GM21447 (cell line): ENCODE measurements around the gene TRIM44.
A peak's percentile ranks its signal among the peaks of the same experiment; 100 is the strongest.
"Not testable (repeated sequence)": the region's sequence is repeated elsewhere in the genome, so short reads cannot be mapped to it uniquely, and the experiment has no call there.

Experiments
- ATAC-seq: cut with Tn5 transposase; IDR thresholded peaks from one replicate; pipeline ENCODE4 v1.9.1; 2021; ENCODE audit not compliant: unreplicated experiment

The TRIM44 gene

GRCh38 chr11:35714882-35715627, 52.5 kb downstream of the TRIM44 start:
- ATAC-seq = peak; percentile 93

- ATAC-seq = not testable (repeated sequence)
Measured at GRCh38 chr11:35715677-35716076, 53.1 kb downstream of the TRIM44 start.

- no peak for ATAC-seq
Measured at GRCh38 chr11:35717043-35717442, 54.5 kb downstream of the TRIM44 start.

GRCh38 chr11:35717520-35717919, 54.9 kb downstream of the TRIM44 start:
- no peak for ATAC-seq

- ATAC-seq = peak; percentile 75
Measured at GRCh38 chr11:35721651-35722282, 59.2 kb downstream of the TRIM44 start.

GRCh38 chr11:35722641-35723040, 60.1 kb downstream of the TRIM44 start:
- no peak for ATAC-seq

- ATAC-seq = no peak
Measured at GRCh38 chr11:35723493-35723892, 60.9 kb downstream of the TRIM44 start.

- no peak for ATAC-seq
Measured at GRCh38 chr11:35723913-35724312, 61.3 kb downstream of the TRIM44 start.

GRCh38 chr11:35725885-35726284, 63.3 kb downstream of the TRIM44 start:
- ATAC-seq = no peak

GRCh38 chr11:35727140-35727539, 64.6 kb downstream of the TRIM44 start:
- ATAC-seq = no peak

- ATAC-seq = no peak
Measured at GRCh38 chr11:35730254-35730653, 67.7 kb downstream of the TRIM44 start.

- no peak for ATAC-seq
Measured at GRCh38 chr11:35734669-35735410, 72.3 kb downstream of the TRIM44 start.

GRCh38 chr11:35735411-35735810, 72.8 kb downstream of the TRIM44 start:
- ATAC-seq = no peak

GRCh38 chr11:35735903-35736302, 73.3 kb downstream of the TRIM44 start:
- no peak for ATAC-seq

GRCh38 chr11:35736952-35737351, 74.4 kb downstream of the TRIM44 start:
- ATAC-seq = no peak

GRCh38 chr11:35740061-35740799, 77.7 kb downstream of the TRIM44 start:
- no peak for ATAC-seq

GRCh38 chr11:35742707-35743454, 80.3 kb downstream of the TRIM44 start:
- ATAC-seq = no peak

- ATAC-seq = peak; percentile 51
Measured at GRCh38 chr11:35746356-35747153, 84.0 kb downstream of the TRIM44 start.

- no peak for ATAC-seq
Measured at GRCh38 chr11:35747668-35748067, 85.1 kb downstream of the TRIM44 start.

GRCh38 chr11:35748644-35749043, 86.1 kb downstream of the TRIM44 start:
- ATAC-seq = no peak
